GM23248 (cell line): Measurements from ENCODE around the gene SYT2. TPM values are rescaled to one million over a fixed set of nuclear protein-coding genes. Genes with fewer than 3 reads are reported as not detected.

Experiments used
- DNase-seq: peaks from one replicate; pipeline ENCODE4 v3.0.0-alpha.2; 2015
- H2AFZ ChIP-seq: fragments of 200-600 bp; sonication (generic); 2 replicates; pipeline ENCODE4 v1.6.1; 2016; ENCODE audit warnings: antibody characterized with exemption
- H3F3A ChIP-seq: fragments of 200-600 bp; sonication (generic); 2 replicates; pipeline ENCODE4 v1.6.1; 2016; ENCODE audit warnings: mild to moderate bottlenecking, antibody characterized with exemption, mixed run types; ENCODE audit not compliant: insufficient read depth
- H3K27ac ChIP-seq: fragments of 200-600 bp; sonication (generic); 2 replicates; pipeline ENCODE4 v1.5.1; 2016; ENCODE audit warnings: mild to moderate bottlenecking
- H3K27me3 ChIP-seq: fragments of 200-600 bp; sonication (generic); replicated peaks from 2 replicates; pipeline ENCODE4 v1.6.1; 2016; ENCODE audit warnings: mild to moderate bottlenecking; ENCODE audit not compliant: insufficient read depth
- H3K36me3 ChIP-seq: fragments of 200-600 bp; sonication (generic); 2 replicates; pipeline ENCODE4 v1.6.1; 2016; ENCODE audit warnings: low read depth, mild to moderate bottlenecking
- H3K4me1 ChIP-seq: fragments of 200-600 bp; sonication (generic); 2 replicates; pipeline ENCODE4 v1.6.1; 2016; ENCODE audit warnings: mild to moderate bottlenecking; ENCODE audit not compliant: insufficient read depth
- H3K4me2 ChIP-seq: fragments of 200-600 bp; sonication (generic); one replicate; pipeline ENCODE4 v1.6.1; 2016; ENCODE audit warnings: mild to moderate bottlenecking; ENCODE audit not compliant: unreplicated experiment
- H3K4me3 ChIP-seq: fragments of 200-600 bp; sonication (generic); 2 replicates; pipeline ENCODE4 v1.5.1; 2016; ENCODE audit warnings: mild to moderate bottlenecking
- H3K79me2 ChIP-seq: fragments of 200-600 bp; sonication (generic); 2 replicates; pipeline ENCODE4 v1.6.1; 2016; ENCODE audit warnings: mild to moderate bottlenecking; ENCODE audit not compliant: insufficient read depth
- H3K9ac ChIP-seq: fragments of 200-600 bp; sonication (generic); 2 replicates; pipeline ENCODE4 v1.6.1; 2016; ENCODE audit warnings: mild to moderate bottlenecking
- H3K9me2 ChIP-seq: fragments of 200-600 bp; sonication (generic); 2 replicates; pipeline ENCODE4 v1.6.1; 2016; ENCODE audit warnings: mixed run types, mild to moderate bottlenecking, moderate library complexity; ENCODE audit not compliant: insufficient read depth
- H3K9me3 ChIP-seq: fragments of 200-600 bp; sonication (generic); one replicate; pipeline ENCODE4 v1.6.1; 2017; ENCODE audit warnings: low read depth
- H4K20me1 ChIP-seq: fragments of 200-600 bp; sonication (generic); 2 replicates; pipeline ENCODE4 v1.6.0; 2016; ENCODE audit not compliant: insufficient read depth
- EZH2 ChIP-seq: fragments of 200-600 bp; sonication (generic); IDR thresholded peaks from 2 replicates; pipeline ENCODE4 v1.6.1; 2018; ENCODE audit warnings: antibody characterized with exemption, mild to moderate bottlenecking; ENCODE audit not compliant: insufficient read depth, poor library complexity, severe bottlenecking
- EZH2phosphoT487 ChIP-seq: fragments of 200-600 bp; sonication (generic); IDR thresholded peaks from 2 replicates; pipeline ENCODE4 v1.6.1; 2018; ENCODE audit warnings: antibody characterized with exemption, moderate library complexity, mild to moderate bottlenecking, low read depth; ENCODE audit not compliant: insufficient read depth
- WGBS, 2 experiments: methylation state at CpG; one replicate each; pipeline ENCODE4 v1.1.6; 2015 to 2017; ENCODE audit warnings: low lambda C conversion rate in 2 of 2, low coverage in 1 of 2; ENCODE audit errors: missing lambda C conversion rate in 2 of 2; 5-methylcytosine and 5-hydroxymethylcytosine counted together
- in situ Hi-C: fragments of 300-500 bp; cut with MboI; formaldehyde crosslinking; loops from 2 replicates; pipeline ENCODE4 v1.15.0; 2020
- polyA plus RNA-seq: library from polyadenylated mRNA; unstranded; fragments of >200 nt; fragmentation: Nextera tagmentation; extraction: Ambion mirVana; gene quantifications from 2 replicates; pipeline ENCODE4 v1.2.1, GENCODE V29; 2016
- total RNA-seq: library from RNA; depleted of rRNA; stranded (reverse); fragments of >200 nt; shearing (Covaris generic); gene quantifications from 2 replicates; pipeline ENCODE4 v1.2.3, GENCODE V29; 2014

Gene SYT2
- total and polyA plus RNA-seq, 2 experiments from 2014 or later: 0.05 TPM; not detected in 1

DNA sequence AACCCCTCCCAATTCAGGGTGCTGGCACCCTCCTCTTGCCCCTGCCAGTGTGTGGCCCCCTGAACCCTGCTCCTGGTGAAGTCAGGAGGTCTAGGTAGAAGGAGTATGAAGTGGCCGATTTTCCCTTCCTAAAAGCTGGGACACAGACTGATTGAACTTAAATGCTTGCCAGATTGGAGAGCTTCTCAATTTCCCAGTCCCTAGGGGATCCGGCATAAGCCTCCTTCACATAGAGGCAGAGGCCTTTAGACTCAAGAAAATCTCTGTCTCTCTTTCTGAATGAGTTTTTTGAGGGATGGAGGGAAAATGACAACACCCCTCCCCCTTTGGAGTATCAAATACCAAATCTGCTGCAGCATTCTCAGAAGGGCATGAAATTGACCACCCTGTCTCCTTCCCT lies 51.5 kb downstream of the SYT2 start:
- no peaks in the 10 kb centered on the region for H3K4me1 ChIP-seq
- H3K9me2 ChIP-seq: no peaks in the 10 kb centered on the region
- DNase-seq: no peak
- no peaks in the 10 kb centered on the region for H3F3A ChIP-seq
- no peak overlapping the region for H3K9ac ChIP-seq
- no peak overlapping the region for H3K27ac ChIP-seq
- WGBS, 2 experiments: 20 to 31% methylated on average over 2 of the region's 2 CpGs
- H3K4me3 ChIP-seq: no peak overlapping the region
- no peaks in the 10 kb centered on the region for H3K36me3 ChIP-seq
- H3K4me2 ChIP-seq: no peak overlapping the region
- H4K20me1 ChIP-seq: no peaks in the 10 kb centered on the region
- no peaks in the 10 kb centered on the region for H3K79me2 ChIP-seq
- no peak overlapping the region for H2AFZ ChIP-seq
- TF ChIP-seq EZH2 (no peak), EZH2phosphoT487 (no peak)
- in situ Hi-C loops: no loop called here
- peaks cover 44% of the 10 kb centered on the region for H3K27me3 ChIP-seq
- H3K9me3 ChIP-seq: no peaks in the 10 kb centered on the region

DNA sequence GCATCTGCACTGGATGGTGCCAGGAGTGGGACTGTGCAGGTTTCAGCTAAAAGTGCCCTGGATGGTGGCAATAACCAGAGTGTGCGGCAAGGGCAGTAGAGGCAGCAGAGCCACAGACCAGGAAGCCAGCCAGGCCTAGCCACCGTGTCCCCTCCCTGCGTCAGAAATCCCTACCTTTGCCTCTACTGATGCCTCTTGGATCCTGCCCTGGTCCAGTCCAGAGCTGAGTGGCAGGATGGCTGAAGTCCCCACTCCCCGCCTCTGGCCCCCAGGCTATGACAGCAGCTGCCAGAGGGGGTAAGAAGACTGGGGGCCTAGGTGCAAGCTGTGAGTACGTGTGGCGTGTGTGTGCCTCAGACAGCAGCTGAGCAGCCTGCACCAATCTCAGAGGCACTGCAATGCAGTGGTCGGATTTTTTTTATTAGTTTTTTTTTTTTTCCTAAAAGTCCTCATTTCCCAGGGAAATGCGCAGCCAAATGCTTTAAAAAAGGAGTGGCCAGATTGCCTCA lies 51.9 kb downstream of the SYT2 start:
- Histone ChIP-seq H3K9me3 (no peaks in the 10 kb centered on the region), H4K20me1 (no peaks in the 10 kb centered on the region), H3K27ac (no peak overlapping the region), H3K9me2 (no peaks in the 10 kb centered on the region), H3K36me3 (no peaks in the 10 kb centered on the region), H3K4me1 (no peaks in the 10 kb centered on the region), H3K4me2 (no peak overlapping the region), H3K79me2 (no peaks in the 10 kb centered on the region), H3K27me3 (peaks cover 44% of the 10 kb centered on the region), H3K4me3 (no peak overlapping the region), H2AFZ (no peak overlapping the region), H3K9ac (no peak overlapping the region), H3F3A (no peaks in the 10 kb centered on the region)
- 39 to 43% methylated on average over 8 of the region's 8 CpGs for WGBS, 2 experiments
- no peak for DNase-seq
- TF ChIP-seq EZH2 (no peak), EZH2phosphoT487 (no peak)
- in situ Hi-C loops: no loop called here

DNA sequence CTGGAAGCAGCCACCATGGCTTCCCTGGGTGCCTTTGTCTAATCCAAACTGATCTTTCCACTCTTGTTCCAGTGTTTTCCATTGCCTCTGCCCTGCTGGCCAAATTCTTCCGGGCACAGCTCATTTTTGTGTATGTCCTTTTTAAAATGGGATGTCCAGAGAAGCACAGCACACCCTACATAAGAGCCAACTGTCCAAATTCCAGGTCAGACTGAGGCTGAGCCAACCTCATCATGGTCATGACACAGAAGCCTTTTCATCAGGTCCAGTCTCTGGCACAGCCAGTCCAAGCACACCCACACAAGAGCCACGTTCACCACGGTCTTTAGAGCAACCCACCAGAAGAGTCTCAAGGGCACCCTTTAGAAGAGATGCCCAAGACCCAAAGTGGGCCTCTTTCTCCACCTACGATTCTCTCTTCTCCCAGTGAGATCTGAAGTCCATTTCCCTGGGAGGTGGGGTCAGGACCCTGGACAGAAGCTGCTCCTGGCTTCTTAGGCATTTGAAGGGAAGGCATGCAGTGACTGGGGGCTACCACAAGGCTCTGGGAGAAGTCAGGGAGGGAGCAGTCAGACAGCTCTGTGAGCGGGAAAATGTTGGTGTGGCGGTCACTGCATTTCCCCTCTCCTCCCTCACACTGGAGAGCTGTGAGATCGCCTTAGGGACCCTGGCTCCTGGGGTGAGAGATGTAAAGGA lies 53.2 kb downstream of the SYT2 start:
- no peaks in the 10 kb centered on the region for H3K4me1 ChIP-seq
- H3K79me2 ChIP-seq: no peaks in the 10 kb centered on the region
- no peak overlapping the region for H2AFZ ChIP-seq
- in situ Hi-C loops: no loop called here
- no peaks in the 10 kb centered on the region for H3K9me2 ChIP-seq
- no peak overlapping the region for H3K9ac ChIP-seq
- H3K4me2 ChIP-seq: no peak overlapping the region
- no peak overlapping the region for H3K4me3 ChIP-seq
- peaks cover 47% of the 10 kb centered on the region for H3K27me3 ChIP-seq
- peak; percentile 47 for DNase-seq
- 44 to 58% methylated on average over 7 of the region's 7 CpGs for WGBS, 2 experiments
- H3K36me3 ChIP-seq: no peaks in the 10 kb centered on the region
- H3F3A ChIP-seq: no peaks in the 10 kb centered on the region
- H3K27ac ChIP-seq: no peak overlapping the region
- no peaks in the 10 kb centered on the region for H3K9me3 ChIP-seq
- TF ChIP-seq EZH2phosphoT487 (no peak), EZH2 (no peak)
- no peaks in the 10 kb centered on the region for H4K20me1 ChIP-seq

GRCh38 chr1:202656057-202656456 lies 54.2 kb downstream of the SYT2 start:
- DNase-seq: no peak
- WGBS, 2 experiments: 43 to 47% methylated on average over 10 of the region's 10 CpGs

More at GRCh38 chr1:202656057-202656456, 54.2 kb downstream of the SYT2 start:
- no peaks in the 10 kb centered on the region for H3K36me3 ChIP-seq
- H3K4me3 ChIP-seq: no peak overlapping the region
- no peaks in the 10 kb centered on the region for H3K9me2 ChIP-seq
- no peak overlapping the region for H3K9ac ChIP-seq
- peaks cover 47% of the 10 kb centered on the region for H3K27me3 ChIP-seq
- no peaks in the 10 kb centered on the region for H3K79me2 ChIP-seq
- no peaks in the 10 kb centered on the region for H3K4me1 ChIP-seq
- H2AFZ ChIP-seq: no peak overlapping the region
- no peaks in the 10 kb centered on the region for H3K9me3 ChIP-seq
- in situ Hi-C loops: no loop called here
- no peaks in the 10 kb centered on the region for H4K20me1 ChIP-seq
- H3K4me2 ChIP-seq: no peak overlapping the region
- no peak for TF ChIP-seq EZH2
- TF ChIP-seq EZH2phosphoT487: no peak
- no peak overlapping the region for H3K27ac ChIP-seq
- no peaks in the 10 kb centered on the region for H3F3A ChIP-seq
